ENCODE measurements around the gene SLC18A2.
"Not testable (repeated sequence)": the region's sequence is repeated elsewhere in the genome, so short reads cannot be mapped to it uniquely, and the experiment has no call there.

SLC18A2 gene

DNA sequence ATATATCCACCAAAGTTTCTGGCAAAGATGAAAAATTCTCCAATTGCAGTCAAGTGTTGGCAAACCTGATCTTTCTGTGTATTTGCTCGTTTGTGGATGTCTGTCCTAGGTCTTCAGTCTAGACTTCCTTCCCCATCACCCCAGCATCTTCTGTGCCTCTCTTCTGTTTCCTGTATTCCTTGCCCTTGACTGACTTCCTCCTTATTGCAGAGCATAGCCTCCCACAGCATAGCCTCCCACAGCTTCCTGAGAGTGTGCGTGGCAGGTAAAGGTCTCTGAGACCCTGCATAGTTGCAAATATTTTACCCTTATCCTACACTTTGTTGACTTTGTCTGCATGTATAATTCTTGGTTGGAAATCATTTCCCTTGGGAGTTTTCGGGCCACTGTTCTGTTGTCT, 18.4 kb downstream of the SLC18A2 start:
- DNase-seq: no peak
- intact Hi-C loops (cut with DNase I): no loop called here

DNA sequence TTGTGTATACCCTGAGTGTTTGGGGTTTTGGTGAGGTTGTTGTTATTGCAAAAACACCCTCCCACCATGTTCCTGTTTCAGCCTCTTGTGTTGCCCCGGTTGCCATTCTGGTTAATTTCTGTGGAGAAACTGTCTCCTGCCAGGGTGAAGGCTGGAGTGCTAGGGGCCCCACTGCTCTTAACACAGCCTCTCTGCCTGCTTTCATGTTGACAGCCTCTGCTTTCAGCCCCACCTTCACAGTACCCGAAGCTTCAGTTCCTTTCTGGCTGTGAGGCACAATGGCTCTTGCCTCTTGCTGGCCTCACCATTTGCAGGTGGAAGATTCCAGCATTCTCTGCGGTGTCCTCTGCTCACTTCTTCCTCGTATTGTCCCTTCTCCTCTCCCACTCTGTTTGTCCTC, 19.2 kb downstream of the SLC18A2 start:
- intact Hi-C loops (cut with DNase I): no loop called here
- DNase-seq: no peak

GRCh38 chr10:117261501-117261900, 20.6 kb downstream of the SLC18A2 start:
- DNase-seq: peak in 1 of 42 donors; percentile 14
- intact Hi-C loops (cut with DNase I): no loop called here

GRCh38 chr10:117262291-117262902, 21.5 kb downstream of the SLC18A2 start:
- DNase-seq: peak in 1 of 42 donors; percentile 31
- intact Hi-C loops (cut with DNase I): no loop called here

- DNase-seq: no peak
- intact Hi-C loops (cut with DNase I): no loop called here
Measured at GRCh38 chr10:117262903-117263293, 22.0 kb downstream of the SLC18A2 start.

- DNase-seq: no peak
- intact Hi-C loops (cut with DNase I): no loop called here
Measured at GRCh38 chr10:117264782-117265181, 23.9 kb downstream of the SLC18A2 start.

GRCh38 chr10:117266400-117266799, 25.5 kb downstream of the SLC18A2 start:
- intact Hi-C loops (cut with DNase I): no loop called here
- DNase-seq: no peak

DNA sequence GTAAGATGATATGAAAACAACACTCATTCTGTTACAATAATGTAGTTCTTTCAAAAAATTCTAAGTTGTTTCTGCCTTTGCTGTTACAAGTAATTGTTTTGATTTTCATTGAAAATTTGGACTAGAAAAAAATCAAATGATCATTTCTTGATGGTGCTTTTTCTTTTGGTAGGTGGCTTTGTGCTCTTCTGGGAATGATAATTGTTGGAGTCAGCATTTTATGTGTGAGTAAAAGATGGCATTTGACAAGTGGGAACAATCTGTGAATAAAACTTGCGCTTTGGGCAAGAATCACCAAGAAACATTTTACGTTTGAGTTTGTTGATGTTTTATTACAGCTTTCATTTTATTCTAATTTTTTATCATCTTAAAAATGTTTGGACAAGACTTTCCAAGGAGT, 25.9 kb downstream of the SLC18A2 start:
- DNase-seq: no peak
- intact Hi-C loops (cut with DNase I): no loop called here

DNA sequence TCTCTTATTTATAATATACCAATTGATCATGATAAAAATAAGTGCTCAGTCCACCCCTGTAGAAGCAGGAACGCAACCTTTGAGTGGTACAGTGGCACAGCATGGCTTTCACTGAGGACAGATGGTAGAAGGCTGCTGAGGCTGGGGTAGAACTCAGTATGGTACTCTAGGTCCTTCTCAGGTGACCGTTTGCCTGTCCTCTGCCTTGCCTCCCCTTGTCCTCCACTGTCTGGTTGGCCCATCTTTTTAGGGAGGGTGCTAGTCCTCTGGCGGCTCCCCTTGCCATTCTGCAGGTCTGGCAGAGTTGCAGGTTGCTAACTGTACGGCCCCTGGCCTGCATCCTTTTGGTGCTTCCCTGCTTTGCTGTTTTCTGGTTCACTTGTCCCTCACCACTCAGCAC, 27.3 kb downstream of the SLC18A2 start:
- intact Hi-C loops (cut with DNase I): no loop called here
- DNase-seq: no peak

GRCh38 chr10:117268907-117269306, 28.0 kb downstream of the SLC18A2 start:
- DNase-seq: no peak
- intact Hi-C loops (cut with DNase I): no loop called here

DNA sequence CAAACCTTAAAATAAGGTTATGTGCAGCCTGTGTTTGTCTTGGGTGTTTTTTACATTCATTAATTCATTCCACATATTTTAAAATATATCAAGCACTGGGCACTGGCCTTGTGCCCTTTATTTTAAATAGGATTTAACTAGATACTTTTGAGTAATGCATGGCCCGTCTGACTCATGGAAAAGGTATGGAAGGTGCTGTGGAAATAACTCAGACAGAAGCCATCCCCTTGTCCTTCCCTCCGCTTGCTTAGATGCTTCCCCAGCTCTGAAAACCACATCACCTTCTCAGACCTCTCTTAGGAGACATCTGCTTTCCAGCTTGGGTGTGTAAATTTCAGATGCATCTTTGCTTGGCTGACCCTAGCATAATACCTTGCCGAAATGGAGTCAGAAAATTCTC, 30.5 kb downstream of the SLC18A2 start:
- intact Hi-C loops (cut with DNase I): no loop called here
- no peak for DNase-seq

DNA sequence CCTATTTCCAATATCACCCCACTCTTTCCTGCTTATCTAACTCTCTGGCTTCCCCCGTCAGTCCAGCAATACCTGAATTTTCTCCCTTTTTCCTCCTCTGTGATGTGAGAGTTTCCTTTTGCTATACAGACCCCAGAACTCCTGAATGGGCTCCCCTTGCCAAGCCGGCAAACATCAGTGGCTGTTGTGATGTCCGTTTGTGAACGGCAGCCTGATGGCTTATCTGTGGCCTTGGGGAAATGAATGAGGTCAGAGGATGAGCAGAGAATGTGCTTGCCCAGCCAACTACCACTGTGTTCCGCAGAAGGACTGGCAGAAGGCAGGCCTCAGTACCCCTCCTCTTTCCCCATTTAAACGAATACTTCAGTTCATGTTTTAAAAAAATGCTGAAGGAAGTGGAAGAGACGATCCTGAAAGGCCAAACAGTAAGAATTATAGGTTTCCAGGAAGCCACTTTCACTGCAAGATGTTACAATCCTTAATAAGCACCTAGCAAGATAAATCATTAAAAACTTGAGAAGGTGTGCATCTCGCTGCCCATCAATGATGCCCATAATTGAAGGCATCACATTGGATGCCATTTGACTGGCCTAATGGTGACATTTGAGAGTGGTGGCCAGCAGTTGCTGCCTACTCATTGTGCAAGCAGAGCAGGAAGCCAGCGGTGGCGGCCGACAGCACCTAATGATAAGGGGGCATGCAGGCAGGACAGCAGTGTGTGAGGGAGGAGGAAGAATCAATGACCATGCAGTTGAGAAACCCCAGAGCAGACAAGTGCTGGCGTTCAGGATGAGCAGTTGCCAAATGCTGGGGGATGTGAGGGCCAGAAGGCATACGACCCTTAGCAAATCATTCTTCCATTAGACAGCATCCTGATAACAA, 31.5 kb downstream of the SLC18A2 start:
- no peak for DNase-seq
- intact Hi-C loops (cut with DNase I): no loop called here

DNA sequence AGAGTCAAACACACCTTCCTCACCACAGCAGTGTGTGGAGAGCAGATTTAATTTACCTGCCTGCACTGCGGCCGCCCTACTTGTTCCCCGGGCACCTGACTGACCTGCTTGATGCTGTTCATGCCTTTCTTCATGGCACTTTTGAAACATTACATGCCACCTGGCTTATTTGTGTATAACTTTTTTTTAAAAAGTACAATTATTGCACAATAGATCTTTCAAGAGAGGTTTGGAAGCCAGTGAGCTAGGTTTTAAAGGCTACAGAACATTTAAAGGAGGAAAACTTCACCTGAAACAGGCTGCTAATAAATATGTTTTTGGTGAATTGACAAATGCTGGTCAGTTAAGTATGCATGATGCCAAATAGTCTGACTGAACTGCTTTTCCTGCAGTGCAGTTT, 33.1 kb downstream of the SLC18A2 start:
- intact Hi-C loops (cut with DNase I): no loop called here
- DNase-seq: no peak

- no peak for DNase-seq
- intact Hi-C loops (cut with DNase I): no loop called here
Measured at GRCh38 chr10:117274509-117274908, 33.6 kb downstream of the SLC18A2 start.

- no peak for DNase-seq
- intact Hi-C loops (cut with DNase I): no loop called here
Measured at GRCh38 chr10:117275121-117275520, 34.2 kb downstream of the SLC18A2 start.

- intact Hi-C loops (cut with DNase I): no loop called here
- DNase-seq: no peak
Measured at GRCh38 chr10:117277675-117278074, 36.8 kb downstream of the SLC18A2 start.

- intact Hi-C loops (cut with DNase I): no loop called here
- DNase-seq: no peak
Measured at GRCh38 chr10:117284716-117285494, 44.0 kb downstream of the SLC18A2 start.

GRCh38 chr10:117290872-117291271, 50.0 kb downstream of the SLC18A2 start:
- DNase-seq; intact Hi-C loops (cut with DNase I): not testable (repeated sequence)

- no peak for DNase-seq
- intact Hi-C loops (cut with DNase I): no loop called here
Measured at GRCh38 chr10:117294039-117294645, 53.2 kb downstream of the SLC18A2 start.

DNA sequence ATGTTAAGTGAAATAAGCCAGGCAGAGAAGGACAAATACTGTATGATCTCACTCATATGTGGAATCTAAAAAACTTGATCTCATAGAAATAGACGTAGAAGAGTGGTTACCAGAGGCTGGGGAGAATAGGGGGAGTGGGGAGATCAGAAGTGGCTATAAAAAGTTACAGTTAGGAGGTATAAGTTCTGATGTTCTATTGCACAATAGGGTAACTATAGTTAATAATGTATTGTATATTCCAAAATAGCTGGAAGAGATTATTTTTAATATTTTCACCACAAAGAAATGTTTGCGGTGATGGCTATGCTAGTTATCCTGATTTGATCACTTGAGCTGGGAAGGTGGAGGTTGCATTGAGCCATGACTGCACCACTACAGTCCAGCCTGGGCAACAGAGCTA, 53.8 kb downstream of the SLC18A2 start:
- DNase-seq: no peak
- intact Hi-C loops (cut with DNase I): no loop called here
